ENCODE results near the gene NOC3L.
A peak's percentile ranks its signal among the peaks of the same experiment; 100 is the strongest.
"Not testable (repeated sequence)": the region's sequence is repeated elsewhere in the genome, so short reads cannot be mapped to it uniquely, and the experiment has no call there.

The NOC3L gene

DNA sequence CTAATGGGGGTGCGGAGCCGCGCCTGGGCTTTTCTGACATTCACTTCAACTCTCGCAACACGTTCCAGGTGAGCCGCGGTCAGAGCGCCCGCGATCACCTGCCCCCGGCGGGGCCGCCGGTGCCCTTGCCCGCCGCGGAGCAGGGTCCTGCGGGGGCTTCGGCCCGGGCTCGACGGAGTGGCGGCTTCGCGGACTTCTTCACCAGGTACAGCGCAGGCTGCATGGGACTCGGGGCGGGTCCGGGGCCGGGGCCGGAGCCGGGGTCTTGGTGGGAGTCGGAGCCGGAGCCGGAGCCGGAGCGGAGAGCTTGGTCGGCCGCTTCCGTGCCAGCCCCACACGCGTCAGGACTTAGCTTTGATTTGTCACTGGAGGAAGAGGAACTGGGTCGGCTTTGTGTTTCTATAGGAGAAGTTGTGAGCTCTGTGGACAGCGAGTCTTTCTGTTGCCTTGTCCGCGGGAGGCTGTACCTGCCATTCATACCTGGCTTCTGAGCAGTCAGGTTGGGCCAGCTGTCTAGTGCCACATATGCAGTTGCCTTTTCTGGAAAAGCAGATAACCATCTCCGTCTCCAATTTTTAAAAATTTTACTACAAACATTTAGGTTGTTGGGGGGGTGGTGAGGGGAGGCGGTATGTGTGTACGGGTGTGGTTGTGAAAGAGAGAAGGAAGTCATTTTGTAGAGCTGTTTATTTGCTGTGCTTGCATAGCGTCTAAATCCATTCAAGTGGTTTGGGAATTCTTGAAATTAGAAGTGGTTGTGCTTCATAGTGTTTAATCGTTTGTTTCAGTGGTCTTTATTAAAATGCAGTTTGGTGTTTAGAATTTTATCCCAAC, 40.9 kb upstream of the NOC3L start:
- DNase-seq (ENCODE audit: insufficient read length, low spot score) = no peak
- TF ChIP-seq, protein P1, sequence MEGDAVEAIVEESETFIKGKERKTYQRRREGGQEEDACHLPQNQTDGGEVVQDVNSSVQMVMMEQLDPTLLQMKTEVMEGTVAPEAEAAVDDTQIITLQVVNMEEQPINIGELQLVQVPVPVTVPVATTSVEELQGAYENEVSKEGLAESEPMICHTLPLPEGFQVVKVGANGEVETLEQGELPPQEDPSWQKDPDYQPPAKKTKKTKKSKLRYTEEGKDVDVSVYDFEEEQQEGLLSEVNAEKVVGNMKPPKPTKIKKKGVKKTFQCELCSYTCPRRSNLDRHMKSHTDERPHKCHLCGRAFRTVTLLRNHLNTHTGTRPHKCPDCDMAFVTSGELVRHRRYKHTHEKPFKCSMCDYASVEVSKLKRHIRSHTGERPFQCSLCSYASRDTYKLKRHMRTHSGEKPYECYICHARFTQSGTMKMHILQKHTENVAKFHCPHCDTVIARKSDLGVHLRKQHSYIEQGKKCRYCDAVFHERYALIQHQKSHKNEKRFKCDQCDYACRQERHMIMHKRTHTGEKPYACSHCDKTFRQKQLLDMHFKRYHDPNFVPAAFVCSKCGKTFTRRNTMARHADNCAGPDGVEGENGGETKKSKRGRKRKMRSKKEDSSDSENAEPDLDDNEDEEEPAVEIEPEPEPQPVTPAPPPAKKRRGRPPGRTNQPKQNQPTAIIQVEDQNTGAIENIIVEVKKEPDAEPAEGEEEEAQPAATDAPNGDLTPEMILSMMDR (IDR thresholded peaks at IDR 0.05; ENCODE audit: insufficient read depth, missing control alignments) = no peak
- no peak for FAIRE-seq

DNA sequence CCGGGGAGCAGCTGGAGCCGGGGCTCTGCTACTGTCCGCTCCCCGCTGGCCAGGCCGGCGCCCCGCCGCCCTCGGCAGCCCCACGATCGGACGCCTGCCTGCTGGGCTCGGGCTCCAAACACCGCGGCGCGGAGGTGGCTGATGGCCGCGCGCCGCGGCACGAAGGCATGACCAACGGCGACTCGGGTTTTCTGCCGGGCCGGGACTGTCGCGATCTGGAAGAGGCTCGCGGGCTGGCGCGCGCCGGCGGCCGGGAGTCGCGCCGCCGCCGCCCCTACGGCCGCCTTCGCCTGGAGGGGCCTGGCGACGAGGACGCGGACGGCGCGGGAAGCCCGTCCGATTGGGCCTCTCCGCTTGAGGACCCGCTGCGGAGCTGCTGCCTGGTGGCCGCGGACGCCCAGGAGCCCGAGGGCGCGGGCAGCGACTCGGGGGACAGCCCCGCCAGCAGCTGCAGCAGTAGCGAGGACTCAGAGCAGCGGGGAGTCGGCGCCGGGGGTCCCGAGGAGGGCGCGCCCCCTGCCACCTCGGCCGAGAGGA, 40.2 kb upstream of the NOC3L start:
- FAIRE-seq = no peak
- DNase-seq (ENCODE audit: insufficient read length, low spot score) = no peak
- TF ChIP-seq, protein P1 (IDR thresholded peaks at IDR 0.05; ENCODE audit: insufficient read depth, missing control alignments) = no peak

DNA sequence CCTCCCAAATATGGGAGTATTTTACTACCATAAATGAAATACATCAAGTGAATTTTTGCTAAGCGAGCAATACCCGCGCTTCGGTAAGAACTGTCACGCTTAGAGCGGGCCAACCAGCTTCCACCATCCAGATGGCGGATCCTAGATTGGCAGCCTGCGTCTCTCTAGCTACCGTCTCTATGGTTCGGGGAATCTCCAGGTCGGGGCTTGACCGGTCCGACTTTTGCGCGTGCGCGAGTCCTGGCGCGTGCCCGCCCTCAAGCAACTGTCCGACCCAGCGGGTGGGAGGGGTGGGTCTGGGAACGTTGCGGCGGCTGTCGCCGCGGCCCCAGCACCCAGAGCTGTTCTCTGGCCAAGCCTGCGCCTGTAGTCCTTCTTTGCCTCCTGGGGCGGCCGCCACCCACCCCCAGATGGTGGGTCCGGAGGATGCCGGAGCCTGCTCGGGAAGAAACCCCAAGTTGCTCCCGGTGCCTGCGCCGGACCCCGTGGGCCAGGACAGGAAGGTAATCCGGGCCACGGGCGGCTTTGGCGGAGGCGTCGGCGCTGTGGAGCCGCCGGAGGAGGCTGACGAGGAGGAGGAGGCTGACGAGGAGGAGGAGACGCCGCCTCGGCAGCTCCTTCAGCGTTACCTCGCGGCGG, 39.6 kb upstream of the NOC3L start, which contains the start of gene TBC1D12:
Gene TBC1D12 (plus strand): TSS at position 338 of the 639 bp plus-strand sequence. CDS start 73 bp downstream, at position 411.
- TF ChIP-seq, protein P1 (IDR thresholded peaks at IDR 0.05; ENCODE audit: insufficient read depth, missing control alignments) = no peak
- DNase-seq (ENCODE audit: insufficient read length, low spot score) (peak; percentile 58), FAIRE-seq (peak; percentile 16)

DNA sequence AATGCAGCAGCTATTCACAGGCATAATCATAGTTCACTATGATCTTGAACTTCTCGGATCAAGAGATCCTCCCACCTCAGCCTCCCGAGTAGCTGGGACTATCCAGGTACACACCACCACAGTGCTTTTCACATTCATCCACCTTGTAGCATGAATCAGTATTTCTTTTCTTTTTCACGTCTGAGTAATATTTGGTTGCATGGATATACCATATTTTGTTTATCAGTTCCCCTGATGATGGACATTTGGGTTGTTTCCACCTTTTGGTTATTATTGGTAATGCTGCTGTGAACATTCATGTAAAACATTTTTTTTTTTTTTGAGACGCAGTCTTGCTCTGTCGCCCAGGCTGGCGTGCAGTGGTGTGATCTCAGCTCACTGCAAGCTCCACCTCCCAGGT, 36.0 kb upstream of the NOC3L start:
- DNase-seq (ENCODE audit: insufficient read length, low spot score) = no peak
- no peak for FAIRE-seq

DNA sequence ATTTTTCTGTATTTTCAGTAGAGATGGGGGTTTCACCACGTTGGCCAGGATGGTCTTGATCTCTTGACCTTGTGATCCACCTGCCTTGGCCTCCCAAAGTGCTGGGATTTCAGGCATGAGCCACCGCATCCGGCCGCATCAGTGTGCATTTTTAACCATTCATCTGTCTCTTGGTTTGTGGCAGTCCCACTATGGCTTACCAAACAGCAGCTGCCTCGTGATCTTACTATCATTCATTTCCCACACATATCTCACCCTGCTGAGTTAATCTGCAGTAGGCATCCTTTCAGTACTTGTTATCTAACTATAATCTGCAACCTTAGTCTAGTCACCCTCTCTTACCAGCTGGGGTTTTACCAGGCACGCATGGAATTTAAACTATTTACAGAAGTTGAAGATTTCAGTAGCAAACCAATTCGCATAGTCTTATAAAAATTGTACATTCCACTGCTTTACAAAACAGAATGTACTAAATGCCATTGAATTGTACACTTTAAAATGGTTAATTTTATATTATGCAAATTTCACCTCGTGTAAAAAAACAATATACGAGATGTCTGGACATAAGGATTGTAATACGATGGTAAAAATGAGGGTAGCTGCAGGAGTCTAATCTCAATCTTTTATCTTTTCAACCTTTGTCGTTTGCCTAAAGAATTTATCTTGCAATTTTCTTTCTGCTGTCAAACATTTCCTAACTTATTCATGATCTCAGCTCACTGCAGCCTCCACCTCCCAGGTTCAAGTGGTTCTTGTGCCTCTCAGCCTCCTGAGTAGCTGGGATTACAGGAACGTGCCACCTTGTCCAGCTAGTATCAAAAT, 35.0 kb upstream of the NOC3L start:
- TF ChIP-seq, protein P1 (IDR thresholded peaks at IDR 0.05; ENCODE audit: insufficient read depth, missing control alignments) = no peak
- no peak for DNase-seq (ENCODE audit: insufficient read length, low spot score)
- FAIRE-seq = no peak

More for the DNA sequence above, 36.0 kb upstream of the NOC3L start:
- TF ChIP-seq, protein P1 (IDR thresholded peaks at IDR 0.05; ENCODE audit: insufficient read depth, missing control alignments) = no peak

DNA sequence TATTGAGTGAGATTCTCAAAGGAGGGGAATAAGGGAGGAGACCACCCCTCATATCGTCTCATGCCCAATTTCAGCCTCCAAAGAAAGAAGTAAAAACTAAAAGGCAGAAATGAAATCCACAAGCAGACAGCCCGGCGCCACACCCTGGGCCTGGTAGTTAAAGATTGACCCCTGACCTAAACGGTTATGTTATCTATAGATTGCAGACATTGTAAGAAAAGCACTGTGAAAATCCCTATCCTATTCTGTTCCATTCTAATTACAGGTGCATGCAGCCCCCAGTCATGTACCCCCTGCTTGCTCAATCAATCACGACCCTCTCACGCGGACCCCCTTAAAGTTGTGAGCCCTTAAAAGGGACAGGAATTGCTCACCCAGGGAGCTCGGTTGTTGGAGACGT, 29.4 kb upstream of the NOC3L start:
- not testable (repeated sequence) for FAIRE-seq; DNase-seq (ENCODE audit: insufficient read length, low spot score)

DNA sequence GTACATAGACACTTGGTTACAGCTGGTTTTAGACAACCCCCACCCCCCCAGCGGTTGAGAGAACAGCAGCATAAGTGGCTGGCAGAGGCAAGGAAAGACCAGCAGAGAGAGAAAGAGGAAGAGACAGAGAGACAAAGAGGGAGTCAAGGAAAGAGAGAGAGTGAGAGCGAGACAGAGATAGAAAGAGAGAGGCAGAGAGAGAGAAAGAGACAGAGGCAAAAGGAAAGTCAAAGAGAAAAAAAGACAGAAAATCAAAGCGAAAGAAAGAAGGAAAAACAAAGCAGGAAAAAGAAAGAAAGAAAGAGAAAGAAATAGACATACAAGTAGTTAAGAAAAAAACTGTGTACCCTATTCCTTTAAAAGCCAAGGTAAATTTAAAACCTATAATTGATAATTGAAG, 23.0 kb upstream of the NOC3L start:
- FAIRE-seq; DNase-seq (ENCODE audit: insufficient read length, low spot score): not testable (repeated sequence)
